ENCODE results near the gene NAIF1. TPM values are rescaled to one million over a fixed set of nuclear protein-coding genes. Genes with fewer than 3 reads are reported as not detected.
A peak's percentile ranks its signal among the peaks of the same experiment; 100 is the strongest.
"Not testable (repeated sequence)": the region's sequence is repeated elsewhere in the genome, so short reads cannot be mapped to it uniquely, and the experiment has no call there.

NAIF1 gene
- total RNA-seq: 7.0 and 9.0 TPM in 2 replicates

- H3K4me3 ChIP-seq (ENCODE audit: low read depth, low read length): peak within 1 kb of the TSS; percentile 96
- peak; percentile 98 for DNase-seq (ENCODE audit: low read depth)
- TF ChIP-seq CTCF (conservative IDR thresholded peaks at IDR 0.05; ENCODE audit: low read depth, low read length): no peak
Measured at GRCh38 chr9:128066713-128067644, at the start of gene NAIF1. Gene NAIF1 (minus strand): TSS chr9:128067320. CDS start chr9:128067101, 219 bp downstream.

- DNase-seq (ENCODE audit: low read depth): no peak
- TF ChIP-seq CTCF (conservative IDR thresholded peaks at IDR 0.05; ENCODE audit: low read depth, low read length): no peak
Measured at GRCh38 chr9:128116104-128117083, 49.3 kb upstream of the NAIF1 start.

GRCh38 chr9:128115187-128116103 is 48.3 kb upstream of the NAIF1 start:
- no peak for DNase-seq (ENCODE audit: low read depth)
- TF ChIP-seq CTCF (conservative IDR thresholded peaks at IDR 0.05; ENCODE audit: low read depth, low read length): no peak
- no peak overlapping the region for H3K4me3 ChIP-seq (ENCODE audit: low read depth, low read length)

More at GRCh38 chr9:128116104-128117083, 49.3 kb upstream of the NAIF1 start:
- H3K4me3 ChIP-seq (ENCODE audit: low read depth, low read length): no peak overlapping the region

GRCh38 chr9:128114326-128115186 is 47.4 kb upstream of the NAIF1 start:
- TF ChIP-seq CTCF (conservative IDR thresholded peaks at IDR 0.05; ENCODE audit: low read depth, low read length): no peak
- no peak overlapping the region for H3K4me3 ChIP-seq (ENCODE audit: low read depth, low read length)
- DNase-seq (ENCODE audit: low read depth): no peak

GRCh38 chr9:128113526-128114325 is 46.6 kb upstream of the NAIF1 start:
- TF ChIP-seq CTCF (conservative IDR thresholded peaks at IDR 0.05; ENCODE audit: low read depth, low read length): no peak
- no peak overlapping the region for H3K4me3 ChIP-seq (ENCODE audit: low read depth, low read length)
- no peak for DNase-seq (ENCODE audit: low read depth)

GRCh38 chr9:128111726-128112125 is 44.6 kb upstream of the NAIF1 start:
- not testable (repeated sequence) for DNase-seq (ENCODE audit: low read depth); H3K4me3 ChIP-seq (ENCODE audit: low read depth, low read length)

Data from epithelial cell of proximal tubule (primary cell).